Occipital lobe (tissue), 2 donors: ENCODE data around the gene SUPT7L. TPM values are rescaled to one million over a fixed set of nuclear protein-coding genes. Genes with fewer than 3 reads are reported as not detected.

ENCODE experiments used
- DNase-seq: peaks from one replicate; lab custom pipeline; 2025; lab: John Stamatoyannopoulos, UW
- total RNA-seq: library from RNA; depleted of rRNA; stranded (reverse); fragments of >200 nt; gene quantifications from one replicate; pipeline ENCODE4 v1.2.3, GENCODE V29; 2014

The SUPT7L gene
- total RNA-seq, result 26.0 TPM

- peak; percentile 77 for DNase-seq
These were observed at the start of gene SUPT7L, which contains the start of gene SLC4A1AP for GRCh38 chr2:27663285-27664153. Gene SUPT7L, minus strand, starts transcription at chr2:27663614. Its CDS starts 1,422 bp downstream, at chr2:27662192. Gene SLC4A1AP, plus strand, starts transcription at chr2:27663889. Its CDS starts 26 bp downstream, at chr2:27663915.

- DNase-seq, result no peak
These were observed 49.8 kb upstream of the SUPT7L start for GRCh38 chr2:27713201-27713600.

- DNase-seq, result no peak
These were observed 49.1 kb upstream of the SUPT7L start for GRCh38 chr2:27712522-27712921.

GRCh38 chr2:27711804-27712203 is 48.4 kb upstream of the SUPT7L start:
- no peak for DNase-seq

GRCh38 chr2:27710640-27711430 is 47.4 kb upstream of the SUPT7L start:
- no peak for DNase-seq

GRCh38 chr2:27709960-27710575 is 46.7 kb upstream of the SUPT7L start:
- DNase-seq, result no peak

GRCh38 chr2:27709326-27709725 is 45.9 kb upstream of the SUPT7L start:
- DNase-seq, result no peak

- DNase-seq, result no peak
These were observed 45.3 kb upstream of the SUPT7L start for GRCh38 chr2:27708666-27709065.

- DNase-seq, result no peak
These were observed 44.8 kb upstream of the SUPT7L start for GRCh38 chr2:27708257-27708654.

- no peak for DNase-seq
These were observed 44.2 kb upstream of the SUPT7L start for GRCh38 chr2:27707462-27708256.

GRCh38 chr2:27705851-27706622 is 42.6 kb upstream of the SUPT7L start:
- DNase-seq, result no peak

- no peak for DNase-seq
These were observed 41.0 kb upstream of the SUPT7L start for GRCh38 chr2:27704342-27704876.

GRCh38 chr2:27703638-27704341 is 40.4 kb upstream of the SUPT7L start:
- peak; percentile 67 for DNase-seq

- no peak for DNase-seq
These were observed 38.9 kb upstream of the SUPT7L start for GRCh38 chr2:27702302-27702701.

- no peak for DNase-seq
These were observed 38.3 kb upstream of the SUPT7L start for GRCh38 chr2:27701676-27702075.

GRCh38 chr2:27697660-27698059 is 34.2 kb upstream of the SUPT7L start:
- no peak for DNase-seq

GRCh38 chr2:27690052-27690451 is 26.6 kb upstream of the SUPT7L start:
- no peak for DNase-seq

- no peak for DNase-seq
These were observed 26.0 kb upstream of the SUPT7L start for GRCh38 chr2:27689424-27689823.

GRCh38 chr2:27687232-27687631 is 23.8 kb upstream of the SUPT7L start:
- DNase-seq, result no peak
